Measurements from ENCODE around the gene CDK5RAP2.
A peak's percentile ranks its signal among the peaks of the same experiment; 100 is the strongest.

Gene CDK5RAP2

GRCh38 chr9:120603591-120603990 is 23.6 kb upstream of the CDK5RAP2 start:
- Histone ChIP-seq H3K9ac (ENCODE audit: insufficient read length) (no peak overlapping the region), H3K27ac (no peak overlapping the region), H3K4me3 (no peak overlapping the region), H3K9me3 (ENCODE audit: low read depth, low read length) (no peaks in the 10 kb centered on the region), H3K36me3 (ENCODE audit: insufficient read depth, low read length) (peaks cover 18% of the 10 kb centered on the region)
- no peak for DNase-seq (ENCODE audit: low read depth, low spot score)
- TF ChIP-seq POLR2AphosphoS5 (IDR thresholded peaks at IDR 0.05; ENCODE audit: borderline replicate concordance, low read depth, low read length) = no peak
- no peak for TF ChIP-seq EZH2 (IDR thresholded peaks at IDR 0.05)
- TF ChIP-seq FOXP2 (optimal IDR thresholded peaks at IDR 0.05; ENCODE audit: control extremely low read depth, extremely low read length, insufficient read depth) = no peak

- Histone ChIP-seq H3K9me3 (ENCODE audit: low read depth, low read length) (no peaks in the 10 kb centered on the region), H3K36me3 (ENCODE audit: insufficient read depth, low read length) (peaks cover 18% of the 10 kb centered on the region), H3K4me3 (no peak overlapping the region), H3K9ac (ENCODE audit: insufficient read length) (no peak overlapping the region), H3K27ac (no peak overlapping the region)
- DNase-seq (ENCODE audit: low read depth, low spot score) = no peak
- TF ChIP-seq POLR2AphosphoS5 (IDR thresholded peaks at IDR 0.05; ENCODE audit: borderline replicate concordance, low read depth, low read length) (no peak), FOXP2 (optimal IDR thresholded peaks at IDR 0.05; ENCODE audit: control extremely low read depth, extremely low read length, insufficient read depth) (no peak), EZH2 (IDR thresholded peaks at IDR 0.05) (no peak)
Observed at GRCh38 chr9:120603010-120603409, 23.0 kb upstream of the CDK5RAP2 start.

- Histone ChIP-seq H3K4me3 (no peak overlapping the region), H3K9ac (ENCODE audit: insufficient read length) (no peak overlapping the region), H3K36me3 (ENCODE audit: insufficient read depth, low read length) (no peaks in the 10 kb centered on the region), H3K27ac (no peak overlapping the region), H3K9me3 (ENCODE audit: low read depth, low read length) (no peaks in the 10 kb centered on the region)
- DNase-seq (ENCODE audit: low read depth, low spot score) = no peak
- TF ChIP-seq FOXP2 (optimal IDR thresholded peaks at IDR 0.05; ENCODE audit: control extremely low read depth, extremely low read length, insufficient read depth) (no peak), POLR2AphosphoS5 (IDR thresholded peaks at IDR 0.05; ENCODE audit: borderline replicate concordance, low read depth, low read length) (no peak), EZH2 (IDR thresholded peaks at IDR 0.05) (no peak)
Observed at GRCh38 chr9:120593955-120594277, 13.9 kb upstream of the CDK5RAP2 start.

- Histone ChIP-seq H3K9ac (ENCODE audit: insufficient read length) (no peak overlapping the region), H3K27ac (no peak overlapping the region), H3K9me3 (ENCODE audit: low read depth, low read length) (no peaks in the 10 kb centered on the region), H3K4me3 (no peak overlapping the region), H3K36me3 (ENCODE audit: insufficient read depth, low read length) (no peaks in the 10 kb centered on the region)
- TF ChIP-seq FOXP2 (optimal IDR thresholded peaks at IDR 0.05; ENCODE audit: control extremely low read depth, extremely low read length, insufficient read depth) (no peak), POLR2AphosphoS5 (IDR thresholded peaks at IDR 0.05; ENCODE audit: borderline replicate concordance, low read depth, low read length) (no peak), EZH2 (IDR thresholded peaks at IDR 0.05) (no peak)
- no peak for DNase-seq (ENCODE audit: low read depth, low spot score)
Observed at GRCh38 chr9:120593250-120593954, 13.4 kb upstream of the CDK5RAP2 start.

DNA sequence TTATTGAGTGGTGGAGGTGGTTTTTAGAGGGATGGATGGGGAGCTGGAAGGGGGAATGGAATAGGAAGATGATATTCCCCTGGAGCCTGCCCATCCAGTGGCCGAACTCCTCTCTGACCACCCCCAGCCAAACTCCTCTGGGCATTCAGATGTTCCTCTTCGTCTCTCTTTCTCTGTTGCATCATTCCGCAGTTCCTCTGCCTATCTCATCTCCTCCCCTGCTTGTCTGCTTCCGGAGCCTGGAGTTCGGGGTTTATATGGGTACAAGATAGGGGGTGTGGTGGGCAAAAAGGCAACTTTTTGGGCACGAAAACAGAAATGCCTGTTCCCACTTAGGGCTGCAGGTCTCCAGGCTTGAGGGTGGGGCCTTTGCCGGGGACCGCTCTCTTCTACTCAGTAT is 12.2 kb upstream of the CDK5RAP2 start:
- H3K9me3 ChIP-seq (ENCODE audit: low read depth, low read length) = no peaks in the 10 kb centered on the region
- no peak for DNase-seq (ENCODE audit: low read depth, low spot score)
- H3K4me3 ChIP-seq = no peak overlapping the region
- H3K36me3 ChIP-seq (ENCODE audit: insufficient read depth, low read length) = no peaks in the 10 kb centered on the region
- TF ChIP-seq POLR2AphosphoS5 (IDR thresholded peaks at IDR 0.05; ENCODE audit: borderline replicate concordance, low read depth, low read length) (no peak), FOXP2 (optimal IDR thresholded peaks at IDR 0.05; ENCODE audit: control extremely low read depth, extremely low read length, insufficient read depth) (no peak), EZH2 (IDR thresholded peaks at IDR 0.05) (no peak)
- no peak overlapping the region for H3K27ac ChIP-seq
- no peak overlapping the region for H3K9ac ChIP-seq (ENCODE audit: insufficient read length)

DNA sequence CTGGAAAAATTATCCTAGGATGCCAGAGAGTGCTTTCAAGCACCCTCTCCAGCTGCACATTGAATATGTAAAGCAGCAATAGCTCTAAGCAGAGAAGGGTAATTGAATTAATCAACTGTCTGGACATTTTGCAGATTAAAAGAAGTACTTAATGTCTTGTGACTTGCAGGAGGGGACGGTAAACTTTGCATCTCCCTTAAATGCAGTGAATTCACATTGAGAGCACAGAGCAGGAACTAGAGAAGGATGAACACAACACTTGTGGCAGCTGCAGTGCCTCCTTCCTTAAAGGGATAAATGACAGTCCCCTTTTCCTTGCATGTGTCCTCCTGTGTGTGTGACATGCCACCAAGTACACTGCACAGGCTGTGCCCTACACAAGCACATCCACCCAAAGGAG is 7.4 kb upstream of the CDK5RAP2 start:
- Histone ChIP-seq H3K27ac (no peak overlapping the region), H3K9ac (ENCODE audit: insufficient read length) (no peak overlapping the region), H3K9me3 (ENCODE audit: low read depth, low read length) (no peaks in the 10 kb centered on the region), H3K4me3 (no peak overlapping the region), H3K36me3 (ENCODE audit: insufficient read depth, low read length) (no peaks in the 10 kb centered on the region)
- DNase-seq (ENCODE audit: low read depth, low spot score) = no peak
- TF ChIP-seq POLR2AphosphoS5 (IDR thresholded peaks at IDR 0.05; ENCODE audit: borderline replicate concordance, low read depth, low read length) = no peak
- no peak for TF ChIP-seq FOXP2 (optimal IDR thresholded peaks at IDR 0.05; ENCODE audit: control extremely low read depth, extremely low read length, insufficient read depth)
- no peak for TF ChIP-seq EZH2 (IDR thresholded peaks at IDR 0.05)

DNA sequence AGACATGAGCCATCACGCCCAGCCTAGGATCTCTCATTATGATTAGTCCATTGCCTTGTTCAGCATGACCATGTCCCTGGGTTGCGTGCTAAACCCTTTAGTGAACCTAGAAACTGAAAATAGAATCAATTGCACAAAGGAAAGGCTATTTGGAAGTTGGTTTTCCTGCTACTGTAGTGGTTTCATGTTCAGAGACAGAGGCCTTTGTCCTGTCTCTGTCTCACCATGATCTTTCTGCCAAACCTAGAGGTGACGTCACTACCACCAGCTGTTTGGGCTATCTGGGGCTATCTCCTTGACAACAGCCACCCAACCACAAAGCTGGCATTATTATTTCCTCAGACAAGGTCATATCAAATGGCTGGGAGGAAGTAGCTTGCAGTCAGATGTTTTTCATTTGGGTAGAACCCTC is 4.0 kb upstream of the CDK5RAP2 start:
- Histone ChIP-seq H3K27ac (no peak overlapping the region), H3K4me3 (no peak overlapping the region), H3K36me3 (ENCODE audit: insufficient read depth, low read length) (no peaks in the 10 kb centered on the region), H3K9me3 (ENCODE audit: low read depth, low read length) (no peaks in the 10 kb centered on the region), H3K9ac (ENCODE audit: insufficient read length) (no peak overlapping the region)
- TF ChIP-seq FOXP2 (optimal IDR thresholded peaks at IDR 0.05; ENCODE audit: control extremely low read depth, extremely low read length, insufficient read depth) (no peak), EZH2 (IDR thresholded peaks at IDR 0.05) (no peak), POLR2AphosphoS5 (IDR thresholded peaks at IDR 0.05; ENCODE audit: borderline replicate concordance, low read depth, low read length) (no peak)
- no peak for DNase-seq (ENCODE audit: low read depth, low spot score)

- Histone ChIP-seq H3K9me3 (ENCODE audit: low read depth, low read length) (no peaks in the 10 kb centered on the region), H3K27ac (peak overlapping the region; percentile 64), H3K4me3 (peak overlapping the region; percentile 92), H3K36me3 (ENCODE audit: insufficient read depth, low read length) (peaks cover 18% of the 10 kb centered on the region), H3K9ac (ENCODE audit: insufficient read length) (peak overlapping the region; percentile 93)
- DNase-seq (ENCODE audit: low read depth, low spot score) = no peak
- TF ChIP-seq FOXP2 (optimal IDR thresholded peaks at IDR 0.05; ENCODE audit: control extremely low read depth, extremely low read length, insufficient read depth) = no peak
- TF ChIP-seq EZH2 (IDR thresholded peaks at IDR 0.05) = no peak
- no peak for TF ChIP-seq POLR2AphosphoS5 (IDR thresholded peaks at IDR 0.05; ENCODE audit: borderline replicate concordance, low read depth, low read length)
Observed at GRCh38 chr9:120579139-120580050, 572 bp downstream of the CDK5RAP2 start.
